GM18861 (cell line): ENCODE data around the gene ACIN1.
A peak's percentile ranks its signal among the peaks of the same experiment; 100 is the strongest.
"Not testable (repeated sequence)": the region's sequence is repeated elsewhere in the genome, so short reads cannot be mapped to it uniquely, and the experiment has no call there.

Source experiments
- ATAC-seq: cut with Tn5 transposase; IDR thresholded peaks from one replicate; pipeline ENCODE4 v1.9.1; 2021; ENCODE audit not compliant: unreplicated experiment

ACIN1 gene

GRCh38 chr14:23123419-23123818 lies 28.5 kb upstream of the ACIN1 start:
- ATAC-seq = no peak

GRCh38 chr14:23122086-23122485 lies 27.1 kb upstream of the ACIN1 start:
- no peak for ATAC-seq

GRCh38 chr14:23121361-23121771 lies 26.4 kb upstream of the ACIN1 start:
- no peak for ATAC-seq

GRCh38 chr14:23120541-23121251 lies 25.8 kb upstream of the ACIN1 start:
- peak; percentile 65 for ATAC-seq

GRCh38 chr14:23119363-23120327 lies 24.7 kb upstream of the ACIN1 start:
- no peak for ATAC-seq

- ATAC-seq = no peak
These were observed 23.8 kb upstream of the ACIN1 start, which contains the start of gene CEBPE for GRCh38 chr14:23118506-23119362. Gene CEBPE (minus strand): TSS chr14:23119255. CDS start chr14:23119091, 164 bp downstream.

GRCh38 chr14:23117371-23118020 lies 22.6 kb upstream of the ACIN1 start:
- ATAC-seq = no peak

GRCh38 chr14:23115918-23116317 lies 21.0 kb upstream of the ACIN1 start:
- no peak for ATAC-seq

- ATAC-seq = no peak
These were observed 20.2 kb upstream of the ACIN1 start for GRCh38 chr14:23115039-23115731.

GRCh38 chr14:23114669-23115038 lies 19.7 kb upstream of the ACIN1 start:
- no peak for ATAC-seq

GRCh38 chr14:23114120-23114458 lies 19.2 kb upstream of the ACIN1 start:
- no peak for ATAC-seq

- no peak for ATAC-seq
These were observed 18.6 kb upstream of the ACIN1 start for GRCh38 chr14:23113431-23114119.

- no peak for ATAC-seq
These were observed 17.6 kb upstream of the ACIN1 start for GRCh38 chr14:23112359-23113178.

- ATAC-seq = no peak
These were observed 15.8 kb upstream of the ACIN1 start for GRCh38 chr14:23110579-23111365.

GRCh38 chr14:23109769-23110168 lies 14.8 kb upstream of the ACIN1 start:
- ATAC-seq = no peak

- ATAC-seq = not testable (repeated sequence)
These were observed 13.2 kb upstream of the ACIN1 start for GRCh38 chr14:23108169-23108568.

- ATAC-seq = not testable (repeated sequence)
These were observed 12.7 kb upstream of the ACIN1 start for GRCh38 chr14:23107620-23108019.

GRCh38 chr14:23106747-23107045 lies 11.8 kb upstream of the ACIN1 start:
- no peak for ATAC-seq
